ENCODE data around the gene CREBRF.

The CREBRF gene

GRCh38 chr5:173018358-173018757 lies 37.8 kb upstream of the CREBRF start:
- Histone ChIP-seq H3K27ac (ENCODE audit: low read depth, low read length) (no peak overlapping the region), H3K9me2 (replicated peaks; ENCODE audit: insufficient read depth, low read length) (no peaks in the 10 kb centered on the region), H3K27me3 (ENCODE audit: low read length) (no peaks in the 10 kb centered on the region), H3K4me3 (ENCODE audit: insufficient read depth, low read length, poor library complexity, severe bottlenecking) (no peak overlapping the region), H3K9ac (ENCODE audit: low read length) (no peak overlapping the region), H3K4me2 (ENCODE audit: low read depth, low read length, poor library complexity, severe bottlenecking) (no peak overlapping the region), H3K36me3 (ENCODE audit: low read length) (no peaks in the 10 kb centered on the region; the same call in 1 of the 2 replicates), H3F3A (ENCODE audit: insufficient read depth) (peaks cover 3% of the 10 kb centered on the region; the same call in 1 of the 2 replicates), H3K79me2 (ENCODE audit: insufficient read depth, low read length) (peaks cover 89% of the 10 kb centered on the region), H4K20me1 (ENCODE audit: low read depth, low read length) (peaks cover 31% of the 10 kb centered on the region; the same call in 1 of the 2 replicates), H3K9me3 (ENCODE audit: insufficient read depth, low read length) (no peaks in the 10 kb centered on the region), H2AFZ (ENCODE audit: low read depth, low read length, severe bottlenecking) (no peak overlapping the region)
- TF ChIP-seq EZH2phosphoT487 (conservative IDR thresholded peaks at IDR 0.05; ENCODE audit: low read length): no peak

DNA sequence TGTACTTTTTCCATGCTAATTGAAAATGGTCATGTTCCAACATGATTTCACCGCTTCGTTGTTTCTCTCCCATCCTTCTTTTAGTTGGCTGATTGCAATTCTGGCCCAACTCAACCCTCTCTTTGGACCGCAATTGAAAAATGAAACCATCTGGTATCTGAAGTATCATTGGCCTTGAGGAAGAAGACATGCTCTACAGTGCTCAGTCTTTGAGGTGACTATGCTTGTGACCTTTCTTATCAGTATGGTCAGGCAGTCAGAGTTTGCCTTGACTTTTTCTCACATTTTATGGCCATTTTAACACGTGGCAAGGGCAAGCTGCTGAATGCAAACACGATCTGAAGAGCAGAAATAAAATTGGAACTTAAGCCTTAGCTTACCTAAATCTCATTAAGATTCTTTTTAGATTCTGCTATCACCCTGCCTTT lies 36.0 kb upstream of the CREBRF start:
- H3K79me2 ChIP-seq (ENCODE audit: insufficient read depth, low read length): peaks cover 84% of the 10 kb centered on the region

GRCh38 chr5:173020643-173021042 lies 35.5 kb upstream of the CREBRF start:
- H3K4me3 ChIP-seq (ENCODE audit: insufficient read depth, low read length, poor library complexity, severe bottlenecking): no peak overlapping the region
- no peaks in the 10 kb centered on the region for H3K9me2 ChIP-seq (replicated peaks; ENCODE audit: insufficient read depth, low read length)
- H3K27me3 ChIP-seq (ENCODE audit: low read length): no peaks in the 10 kb centered on the region
- no peak overlapping the region for H3K9ac ChIP-seq (ENCODE audit: low read length)
- TF ChIP-seq, protein P1, sequence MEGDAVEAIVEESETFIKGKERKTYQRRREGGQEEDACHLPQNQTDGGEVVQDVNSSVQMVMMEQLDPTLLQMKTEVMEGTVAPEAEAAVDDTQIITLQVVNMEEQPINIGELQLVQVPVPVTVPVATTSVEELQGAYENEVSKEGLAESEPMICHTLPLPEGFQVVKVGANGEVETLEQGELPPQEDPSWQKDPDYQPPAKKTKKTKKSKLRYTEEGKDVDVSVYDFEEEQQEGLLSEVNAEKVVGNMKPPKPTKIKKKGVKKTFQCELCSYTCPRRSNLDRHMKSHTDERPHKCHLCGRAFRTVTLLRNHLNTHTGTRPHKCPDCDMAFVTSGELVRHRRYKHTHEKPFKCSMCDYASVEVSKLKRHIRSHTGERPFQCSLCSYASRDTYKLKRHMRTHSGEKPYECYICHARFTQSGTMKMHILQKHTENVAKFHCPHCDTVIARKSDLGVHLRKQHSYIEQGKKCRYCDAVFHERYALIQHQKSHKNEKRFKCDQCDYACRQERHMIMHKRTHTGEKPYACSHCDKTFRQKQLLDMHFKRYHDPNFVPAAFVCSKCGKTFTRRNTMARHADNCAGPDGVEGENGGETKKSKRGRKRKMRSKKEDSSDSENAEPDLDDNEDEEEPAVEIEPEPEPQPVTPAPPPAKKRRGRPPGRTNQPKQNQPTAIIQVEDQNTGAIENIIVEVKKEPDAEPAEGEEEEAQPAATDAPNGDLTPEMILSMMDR (IDR thresholded peaks at IDR 0.05; ENCODE audit: insufficient read depth, low read length, poor library complexity, severe bottlenecking): no peak
- no peak for TF ChIP-seq EZH2phosphoT487 (conservative IDR thresholded peaks at IDR 0.05; ENCODE audit: low read length)
- no peak overlapping the region for H3K4me2 ChIP-seq (ENCODE audit: low read depth, low read length, poor library complexity, severe bottlenecking)
- H3K79me2 ChIP-seq (ENCODE audit: insufficient read depth, low read length): peaks cover 82% of the 10 kb centered on the region
- H3K27ac ChIP-seq (ENCODE audit: low read depth, low read length): no peak overlapping the region
- H2AFZ ChIP-seq (ENCODE audit: low read depth, low read length, severe bottlenecking): no peak overlapping the region
- no peaks in the 10 kb centered on the region; the same call in 1 of the 2 replicates for H3K36me3 ChIP-seq (ENCODE audit: low read length)
- H3F3A ChIP-seq (ENCODE audit: insufficient read depth): no peaks in the 10 kb centered on the region
- peaks cover 24% of the 10 kb centered on the region; the same call in 1 of the 2 replicates for H4K20me1 ChIP-seq (ENCODE audit: low read depth, low read length)
- H3K9me3 ChIP-seq (ENCODE audit: insufficient read depth, low read length): no peaks in the 10 kb centered on the region

More for the DNA sequence above, 36.0 kb upstream of the CREBRF start:
- no peak overlapping the region for H3K27ac ChIP-seq (ENCODE audit: low read depth, low read length)
- H3F3A ChIP-seq (ENCODE audit: insufficient read depth): no peaks in the 10 kb centered on the region
- peaks cover 27% of the 10 kb centered on the region; the same call in 1 of the 2 replicates for H4K20me1 ChIP-seq (ENCODE audit: low read depth, low read length)
- no peak overlapping the region for H3K4me3 ChIP-seq (ENCODE audit: insufficient read depth, low read length, poor library complexity, severe bottlenecking)
- H3K36me3 ChIP-seq (ENCODE audit: low read length): no peaks in the 10 kb centered on the region; the same call in 1 of the 2 replicates
- no peaks in the 10 kb centered on the region for H3K9me3 ChIP-seq (ENCODE audit: insufficient read depth, low read length)
- no peak overlapping the region for H3K4me2 ChIP-seq (ENCODE audit: low read depth, low read length, poor library complexity, severe bottlenecking)
- no peaks in the 10 kb centered on the region for H3K9me2 ChIP-seq (replicated peaks; ENCODE audit: insufficient read depth, low read length)
- no peak overlapping the region for H2AFZ ChIP-seq (ENCODE audit: low read depth, low read length, severe bottlenecking)
- H3K27me3 ChIP-seq (ENCODE audit: low read length): no peaks in the 10 kb centered on the region
- TF ChIP-seq EZH2phosphoT487 (conservative IDR thresholded peaks at IDR 0.05; ENCODE audit: low read length): no peak
- TF ChIP-seq, protein P1 (IDR thresholded peaks at IDR 0.05; ENCODE audit: insufficient read depth, low read length, poor library complexity, severe bottlenecking): no peak
- no peak overlapping the region for H3K9ac ChIP-seq (ENCODE audit: low read length)

- no peaks in the 10 kb centered on the region for H3K36me3 ChIP-seq (ENCODE audit: low read length)
- H3K27me3 ChIP-seq (ENCODE audit: low read length): no peaks in the 10 kb centered on the region
- no peaks in the 10 kb centered on the region for H3K9me3 ChIP-seq (ENCODE audit: insufficient read depth, low read length)
- H2AFZ ChIP-seq (ENCODE audit: low read depth, low read length, severe bottlenecking): no peak overlapping the region
- H3K79me2 ChIP-seq (ENCODE audit: insufficient read depth, low read length): peaks cover 72% of the 10 kb centered on the region
- H3F3A ChIP-seq (ENCODE audit: insufficient read depth): 0 out of 2 replicates have a peak, but pooled peaks cover 8% of the 10 kb centered on the region
- 0 out of 2 replicates have a peak, but pooled peaks cover 3% of the 10 kb centered on the region for H4K20me1 ChIP-seq (ENCODE audit: low read depth, low read length)
- H3K9me2 ChIP-seq (replicated peaks; ENCODE audit: insufficient read depth, low read length): no peaks in the 10 kb centered on the region
- H3K9ac ChIP-seq (ENCODE audit: low read length): no peak overlapping the region
- no peak for TF ChIP-seq EZH2phosphoT487 (conservative IDR thresholded peaks at IDR 0.05; ENCODE audit: low read length)
- TF ChIP-seq, protein P1 (IDR thresholded peaks at IDR 0.05; ENCODE audit: insufficient read depth, low read length, poor library complexity, severe bottlenecking): no peak
- no peak overlapping the region for H3K27ac ChIP-seq (ENCODE audit: low read depth, low read length)
- no peak overlapping the region for H3K4me3 ChIP-seq (ENCODE audit: insufficient read depth, low read length, poor library complexity, severe bottlenecking)
- no peak overlapping the region for H3K4me2 ChIP-seq (ENCODE audit: low read depth, low read length, poor library complexity, severe bottlenecking)
Observed at GRCh38 chr5:173025651-173026050, 30.5 kb upstream of the CREBRF start.

Measured in SU-DHL-6 (cell line).